GM12875 (cell line): ENCODE measurements around the gene SELENBP1.

Experiments used
- H3K4me3 ChIP-seq: one replicate; pipeline ENCODE4 v1.5.1; 2011; ENCODE audit warnings: low read depth, low read length, control low read depth
- CTCF ChIP-seq: IDR thresholded peaks from 2 replicates; pipeline ENCODE4 v1.5.1; 2011; ENCODE audit warnings: low read depth, mild to moderate bottlenecking, control low read depth, inconsistent platforms, low read length, moderate library complexity, borderline replicate concordance; ENCODE audit not compliant: insufficient read depth

The SELENBP1 gene

GRCh38 chr1:151377150-151377884 is 4.8 kb upstream of the SELENBP1 start:
- no peak for TF ChIP-seq CTCF
- no peak overlapping the region for H3K4me3 ChIP-seq

GRCh38 chr1:151373196-151373595 is 691 bp upstream of the SELENBP1 start:
- no peak for TF ChIP-seq CTCF
- no peak overlapping the region for H3K4me3 ChIP-seq

GRCh38 chr1:151371370-151372057 is 991 bp downstream of the SELENBP1 start:
- TF ChIP-seq CTCF = no peak
- H3K4me3 ChIP-seq = no peak overlapping the region

GRCh38 chr1:151370211-151370911 is 2.1 kb downstream of the SELENBP1 start:
- no peak for TF ChIP-seq CTCF
- no peak overlapping the region for H3K4me3 ChIP-seq

- no peak overlapping the region for H3K4me3 ChIP-seq
- no peak for TF ChIP-seq CTCF
Observed at GRCh38 chr1:151369621-151370048, 2.9 kb downstream of the SELENBP1 start.

GRCh38 chr1:151369302-151369610 is 3.2 kb downstream of the SELENBP1 start:
- no peak overlapping the region for H3K4me3 ChIP-seq
- no peak for TF ChIP-seq CTCF
